Left lung (tissue), 10 donors: ENCODE results near the gene ANK3. TPM values are rescaled to one million over a fixed set of nuclear protein-coding genes. Genes with fewer than 3 reads are reported as not detected.
A peak's percentile ranks its signal among the peaks of the same experiment; 100 is the strongest.

Source experiments
- ATAC-seq: fragments of 200-7000 bp; cut with Tn5 transposase; one replicate; pipeline ENCODE4 v1.9.1; 2020; ENCODE audit warnings: moderate library complexity
- DNase-seq, 4 donors: peaks; one replicate each; pipeline ENCODE4 v3.0.0-alpha.2; 2013 to 2020
- H3K27ac ChIP-seq, 2 donors: fragments of 200-600 bp; sonication (generic) in 1 of 2; one replicate each; pipeline versions ENCODE4 v1.5.0 to v1.8.0; 2020 to 2021
- H3K27me3 ChIP-seq, 2 donors: fragments of 200-600 bp; sonication (generic) in 1 of 2; one replicate each; pipeline versions ENCODE4 v1.5.0 to v1.8.0; 2020 to 2021
- H3K36me3 ChIP-seq, 2 donors: fragments of 200-600 bp; sonication (generic) in 1 of 2; one replicate each; pipeline versions ENCODE4 v1.5.0 to v1.8.0; 2020 to 2021
- H3K4me1 ChIP-seq, 2 donors: fragments of 200-600 bp; one replicate each; pipeline ENCODE4 v1.8.0; 2021
- H3K4me3 ChIP-seq, 2 donors: fragments of 200-600 bp; sonication (generic) in 1 of 2; one replicate each; pipeline versions ENCODE4 v1.5.0 to v1.8.0; 2020 to 2021; ENCODE audit warnings: mild to moderate bottlenecking in 1 of 2
- H3K9me3 ChIP-seq, 2 donors: fragments of 200-600 bp; sonication (generic) in 1 of 2; one replicate each; pipeline versions ENCODE4 v1.5.0 to v1.8.0; 2020 to 2021
- intact Hi-C, 2 donors: fragments of 100-400 bp; cut with DNase I; formaldehyde crosslinking; loops; one replicate each; pipeline versions ENCODE4 v1.11.2 to v1.14.2; 2022
- polyA plus RNA-seq, 6 donors: library from polyadenylated mRNA; unstranded; fragments of 120-200 nt; gene quantifications; one replicate each; pipeline ENCODE4 v1.2.1, GENCODE V29; 2013; ENCODE audit not compliant: insufficient read length in 6 of 6
- total RNA-seq, 2 donors: library from RNA; stranded (reverse); fragmentation: NEBNext Ultra II Directional; extraction: Animal tissue kit (Norgen Biotek cat#: 25700); gene quantifications; one replicate each; pipeline ENCODE4 v1.2.1, GENCODE V29; 2021
- TF ChIP-seq, protein P1 (sequence below), 2 donors: fragments of 200-600 bp; sonication (generic) in 1 of 2; IDR thresholded peaks; one replicate each; pipeline versions ENCODE4 v1.5.0 to v1.8.0; 2021; ENCODE audit warnings: antibody characterized with exemption in 2 of 2
- donor health status: DM: no; HTN: yes; CAD: no.
- donor health status: DM: no; HTN: no; CAD: no.

Gene ANK3
- total and polyA plus RNA-seq, 8 donors, result 22.1 to 74.1 (median 35.1) TPM

- intact Hi-C loops, result no loop called here
- DNase-seq, result no peak
- no peak overlapping the region for H3K27ac ChIP-seq
- H3K9me3 ChIP-seq, result no peaks in the 10 kb centered on the region
- H3K36me3 ChIP-seq, result no peaks in the 10 kb centered on the region
- no peaks in the 10 kb centered on the region for H3K4me1 ChIP-seq
- H3K4me3 ChIP-seq, result no peak overlapping the region
- H3K27me3 ChIP-seq, result no peaks in the 10 kb centered on the region
- ATAC-seq, result no peak
- TF ChIP-seq, protein P1, sequence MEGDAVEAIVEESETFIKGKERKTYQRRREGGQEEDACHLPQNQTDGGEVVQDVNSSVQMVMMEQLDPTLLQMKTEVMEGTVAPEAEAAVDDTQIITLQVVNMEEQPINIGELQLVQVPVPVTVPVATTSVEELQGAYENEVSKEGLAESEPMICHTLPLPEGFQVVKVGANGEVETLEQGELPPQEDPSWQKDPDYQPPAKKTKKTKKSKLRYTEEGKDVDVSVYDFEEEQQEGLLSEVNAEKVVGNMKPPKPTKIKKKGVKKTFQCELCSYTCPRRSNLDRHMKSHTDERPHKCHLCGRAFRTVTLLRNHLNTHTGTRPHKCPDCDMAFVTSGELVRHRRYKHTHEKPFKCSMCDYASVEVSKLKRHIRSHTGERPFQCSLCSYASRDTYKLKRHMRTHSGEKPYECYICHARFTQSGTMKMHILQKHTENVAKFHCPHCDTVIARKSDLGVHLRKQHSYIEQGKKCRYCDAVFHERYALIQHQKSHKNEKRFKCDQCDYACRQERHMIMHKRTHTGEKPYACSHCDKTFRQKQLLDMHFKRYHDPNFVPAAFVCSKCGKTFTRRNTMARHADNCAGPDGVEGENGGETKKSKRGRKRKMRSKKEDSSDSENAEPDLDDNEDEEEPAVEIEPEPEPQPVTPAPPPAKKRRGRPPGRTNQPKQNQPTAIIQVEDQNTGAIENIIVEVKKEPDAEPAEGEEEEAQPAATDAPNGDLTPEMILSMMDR (IDR thresholded peaks at IDR 0.05), result no peak
These were observed 385.8 kb downstream of the ANK3 start for GRCh38 chr10:60003651-60004523.

DNA sequence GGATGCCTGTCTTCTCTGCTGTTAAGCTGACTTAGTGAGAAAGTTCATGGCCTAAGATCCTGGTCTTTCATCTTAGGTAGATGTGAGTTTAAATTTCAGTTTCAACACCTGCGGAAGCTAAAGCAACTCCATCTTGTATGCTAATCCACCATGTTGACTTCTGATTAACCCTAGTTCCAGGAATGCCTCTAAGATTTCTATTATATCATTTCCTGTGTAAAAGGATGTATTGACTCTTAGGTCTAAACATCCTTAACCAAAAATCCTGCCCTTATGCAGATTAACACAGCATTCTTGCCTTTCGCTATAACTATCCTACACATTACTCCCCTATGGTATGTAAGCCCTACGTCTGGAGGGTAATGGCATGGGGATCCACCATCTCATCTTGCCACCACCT lies 388.9 kb downstream of the ANK3 start:
- TF ChIP-seq, protein P1 (IDR thresholded peaks at IDR 0.05), result no peak
- H3K4me1 ChIP-seq, result no peaks in the 10 kb centered on the region
- intact Hi-C loops, result no loop called here

DNA sequence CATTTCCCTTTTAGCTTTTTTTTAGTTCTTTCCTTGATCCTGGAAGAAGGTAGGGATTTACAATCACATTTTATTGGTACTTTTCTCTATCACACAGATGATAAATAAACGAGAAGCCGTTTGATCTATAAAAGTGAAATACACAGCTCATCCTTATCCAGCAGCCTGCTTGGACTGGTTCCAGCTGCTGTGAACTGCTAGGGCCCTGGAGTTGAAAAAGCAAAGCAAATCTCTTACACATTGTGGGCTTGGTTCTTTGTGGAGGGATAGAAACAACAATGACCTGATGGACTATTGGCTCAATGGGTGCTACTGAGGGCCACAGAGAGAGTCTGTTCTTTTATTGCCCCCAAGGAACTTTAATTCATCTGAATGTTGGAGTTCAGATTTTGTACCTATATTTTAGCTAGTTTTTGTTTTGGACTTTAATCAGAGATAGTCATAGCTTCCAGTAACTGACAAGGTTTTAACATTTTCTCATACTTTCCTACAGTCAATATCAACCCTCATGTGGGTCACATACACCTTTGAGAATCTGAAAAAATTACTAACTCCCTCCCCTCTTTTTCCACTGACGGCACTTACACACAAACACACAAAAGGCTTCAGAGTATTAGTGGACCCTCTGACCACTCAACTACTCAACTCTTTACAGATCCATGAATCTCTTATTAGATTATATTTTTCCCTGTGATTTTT lies 391.7 kb downstream of the ANK3 start:
- no peak overlapping the region for H3K27ac ChIP-seq
- intact Hi-C loops, result no loop called here
- TF ChIP-seq, protein P1 (IDR thresholded peaks at IDR 0.05), result no peak
- no peaks in the 10 kb centered on the region for H3K9me3 ChIP-seq
- DNase-seq (peak in 1 of 4 donors; percentile 17), ATAC-seq (no peak)
- H3K36me3 ChIP-seq, result no peaks in the 10 kb centered on the region
- H3K27me3 ChIP-seq, result no peaks in the 10 kb centered on the region
- no peaks in the 10 kb centered on the region for H3K4me1 ChIP-seq
- no peak overlapping the region for H3K4me3 ChIP-seq

More for the DNA sequence above, 388.9 kb downstream of the ANK3 start:
- no peaks in the 10 kb centered on the region for H3K36me3 ChIP-seq
- H3K4me3 ChIP-seq, result no peak overlapping the region
- no peak overlapping the region for H3K27ac ChIP-seq
- no peaks in the 10 kb centered on the region for H3K9me3 ChIP-seq
- H3K27me3 ChIP-seq, result no peaks in the 10 kb centered on the region
- ATAC-seq (no peak), DNase-seq (no peak)

DNA sequence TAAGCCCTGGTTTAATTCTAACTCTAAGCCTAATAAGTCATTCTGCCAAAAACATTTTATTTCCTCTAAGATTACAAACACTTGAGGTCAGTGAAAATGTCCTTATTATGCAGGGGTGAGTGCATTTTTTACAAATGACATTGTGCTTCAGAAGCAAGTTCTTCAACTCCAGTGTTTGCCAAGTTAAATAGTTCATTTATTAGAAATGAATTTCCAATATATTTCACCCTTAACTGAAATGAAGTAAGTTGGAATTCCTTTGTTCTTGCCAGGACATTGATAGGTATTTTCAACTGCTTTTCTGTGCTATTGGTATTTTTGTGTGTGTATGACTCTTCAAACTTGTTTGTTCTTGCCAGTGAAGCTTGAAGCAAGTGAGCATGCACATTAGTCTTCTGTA lies 393.8 kb downstream of the ANK3 start:
- Histone ChIP-seq H3K27ac (peak overlapping the region; percentile 47 to 57), H3K9me3 (no peaks in the 10 kb centered on the region), H3K27me3 (no peaks in the 10 kb centered on the region), H3K4me3 (no peak overlapping the region), H3K36me3 (no peaks in the 10 kb centered on the region), H3K4me1 (peaks cover 0 to 6% of the 10 kb centered on the region in 2 donors)
- TF ChIP-seq, protein P1 (IDR thresholded peaks at IDR 0.05), result no peak
- DNase-seq, result peak in 1 of 4 donors; percentile 39
- peak; percentile 60 for ATAC-seq
- intact Hi-C loops, result no loop called here

DNA sequence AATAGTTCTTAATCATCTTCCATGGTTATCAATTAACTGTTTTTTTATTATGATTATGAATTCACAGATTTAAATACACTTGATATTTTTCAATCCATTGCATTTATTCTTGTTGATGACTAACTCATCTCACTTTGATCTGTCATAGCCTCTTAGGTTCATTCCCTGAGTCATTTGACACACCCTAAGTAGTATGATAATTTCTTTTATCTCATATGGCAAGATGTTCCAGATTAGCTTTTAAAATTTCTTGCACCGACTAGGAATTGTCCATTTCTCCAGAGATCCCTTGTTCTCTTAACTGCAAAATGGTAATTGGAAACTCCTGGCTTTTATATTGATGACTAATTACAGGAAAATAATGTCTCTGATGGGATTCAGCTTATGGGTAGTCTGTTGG lies 395.7 kb downstream of the ANK3 start:
- Histone ChIP-seq H3K27ac (no peak overlapping the region), H3K27me3 (no peaks in the 10 kb centered on the region)
- ATAC-seq, result no peak

More for the DNA sequence above, 395.7 kb downstream of the ANK3 start:
- Histone ChIP-seq H3K4me3 (no peak overlapping the region), H3K36me3 (no peaks in the 10 kb centered on the region), H3K9me3 (no peaks in the 10 kb centered on the region), H3K4me1 (peaks cover 0 to 6% of the 10 kb centered on the region in 2 donors)
- no peak for DNase-seq
- TF ChIP-seq, protein P1 (IDR thresholded peaks at IDR 0.05), result no peak
- intact Hi-C loops, result no loop called here
